Neural crest cell (in vitro differentiated cells): Measurements from ENCODE around the gene NRXN3. TPM values are rescaled to one million over a fixed set of nuclear protein-coding genes. Genes with fewer than 3 reads are reported as not detected.
A peak's percentile ranks its signal among the peaks of the same experiment; 100 is the strongest.

ENCODE experiments used
- DNase-seq: peaks from one replicate; pipeline ENCODE4 v3.0.0; 2021; ENCODE audit warnings: low read depth, mixed read lengths, low spot score
- H3K27ac Mint-ChIP-seq: one replicate; pipeline ENCODE4 v1.8.0; 2021; ENCODE audit warnings: mild to moderate bottlenecking, mixed read lengths; ENCODE audit not compliant: unreplicated experiment
- H3K27me3 Mint-ChIP-seq: 2 replicates; pipeline ENCODE4 v1.8.0; 2021; ENCODE audit warnings: low read depth, mild to moderate bottlenecking, mixed read lengths
- H3K36me3 Mint-ChIP-seq: 2 replicates; pipeline ENCODE4 v1.8.0; 2021; ENCODE audit warnings: low read depth, mild to moderate bottlenecking, mixed read lengths
- H3K4me1 Mint-ChIP-seq: 2 replicates; pipeline ENCODE4 v1.8.0; 2021; ENCODE audit warnings: mixed read lengths
- H3K4me3 Mint-ChIP-seq: one replicate; pipeline ENCODE4 v1.8.0; 2021; ENCODE audit warnings: mild to moderate bottlenecking, mixed read lengths
- H3K9me3 Mint-ChIP-seq: 2 replicates; pipeline ENCODE4 v1.8.0; 2021; ENCODE audit warnings: mixed read lengths
- total RNA-seq: library from RNA; stranded (reverse); gene quantifications from 2 replicates; pipeline ENCODE4 v1.2.1, GENCODE V29; 2021
- TF ChIP-seq, protein P1 (sequence below): fragments of 200-600 bp; sonication (generic); conservative IDR thresholded peaks from 2 replicates; pipeline ENCODE4 v1.5.0; 2021; ENCODE audit warnings: antibody characterized with exemption, mild to moderate bottlenecking

NRXN3 gene
- total RNA-seq, 1 donor from 2014 or later, result 2.5 TPM

DNA sequence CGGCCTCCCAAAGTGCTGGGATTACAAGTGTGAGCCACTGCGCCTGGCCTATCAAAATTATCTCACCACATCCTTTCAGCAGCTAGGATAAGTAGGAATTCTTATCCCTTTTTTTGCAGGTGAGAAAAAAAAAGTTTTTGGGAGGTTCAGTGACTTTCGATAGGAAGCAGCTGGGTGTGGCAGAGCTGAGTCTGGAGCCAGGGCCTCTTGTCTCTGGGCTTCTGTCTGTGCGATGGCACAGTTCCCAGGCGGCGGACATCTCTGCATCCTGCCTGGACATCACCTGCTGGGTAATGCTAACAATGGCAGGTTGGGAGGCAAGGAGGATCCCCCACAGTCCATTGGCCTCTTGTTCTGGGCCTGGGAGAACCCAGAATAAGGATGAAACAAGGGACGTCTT, 12.5 kb downstream of the NRXN3 start:
- H3K27ac Mint-ChIP-seq, result no peak overlapping the region
- TF ChIP-seq, protein P1, sequence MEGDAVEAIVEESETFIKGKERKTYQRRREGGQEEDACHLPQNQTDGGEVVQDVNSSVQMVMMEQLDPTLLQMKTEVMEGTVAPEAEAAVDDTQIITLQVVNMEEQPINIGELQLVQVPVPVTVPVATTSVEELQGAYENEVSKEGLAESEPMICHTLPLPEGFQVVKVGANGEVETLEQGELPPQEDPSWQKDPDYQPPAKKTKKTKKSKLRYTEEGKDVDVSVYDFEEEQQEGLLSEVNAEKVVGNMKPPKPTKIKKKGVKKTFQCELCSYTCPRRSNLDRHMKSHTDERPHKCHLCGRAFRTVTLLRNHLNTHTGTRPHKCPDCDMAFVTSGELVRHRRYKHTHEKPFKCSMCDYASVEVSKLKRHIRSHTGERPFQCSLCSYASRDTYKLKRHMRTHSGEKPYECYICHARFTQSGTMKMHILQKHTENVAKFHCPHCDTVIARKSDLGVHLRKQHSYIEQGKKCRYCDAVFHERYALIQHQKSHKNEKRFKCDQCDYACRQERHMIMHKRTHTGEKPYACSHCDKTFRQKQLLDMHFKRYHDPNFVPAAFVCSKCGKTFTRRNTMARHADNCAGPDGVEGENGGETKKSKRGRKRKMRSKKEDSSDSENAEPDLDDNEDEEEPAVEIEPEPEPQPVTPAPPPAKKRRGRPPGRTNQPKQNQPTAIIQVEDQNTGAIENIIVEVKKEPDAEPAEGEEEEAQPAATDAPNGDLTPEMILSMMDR, result no peak

DNA sequence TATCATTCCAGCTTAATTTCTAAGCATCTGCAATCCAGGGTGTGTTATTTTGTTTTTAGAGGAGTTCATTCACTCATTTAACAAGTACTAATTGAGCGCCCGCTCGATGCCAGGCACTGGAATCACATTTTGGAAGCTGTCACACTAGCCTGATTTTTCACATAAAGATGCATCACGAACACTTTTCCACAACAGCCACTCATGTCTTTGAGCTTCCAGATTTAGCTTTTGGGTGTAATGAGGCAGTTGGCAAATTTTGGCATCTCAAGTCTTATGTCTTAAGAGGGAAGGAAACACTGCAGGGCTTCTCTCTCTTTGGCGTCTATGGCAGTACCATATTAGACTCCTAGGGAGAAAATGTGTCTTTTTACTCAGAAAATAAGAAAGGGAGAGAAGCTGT, 14.0 kb downstream of the NRXN3 start:
- Mint-ChIP-seq H3K4me1 (no peaks in the 10 kb centered on the region), H3K4me3 (no peak overlapping the region), H3K9me3 (no peaks in the 10 kb centered on the region), H3K36me3 (no peaks in the 10 kb centered on the region), H3K27ac (no peak overlapping the region), H3K27me3 (peaks cover 72% of the 10 kb centered on the region)
- no peak for DNase-seq
- TF ChIP-seq, protein P1, result no peak

More for the DNA sequence above, 12.5 kb downstream of the NRXN3 start:
- no peak for DNase-seq
- Mint-ChIP-seq H3K4me1 (no peaks in the 10 kb centered on the region), H3K27me3 (peaks cover 63% of the 10 kb centered on the region), H3K4me3 (no peak overlapping the region), H3K36me3 (no peaks in the 10 kb centered on the region), H3K9me3 (no peaks in the 10 kb centered on the region)

DNA sequence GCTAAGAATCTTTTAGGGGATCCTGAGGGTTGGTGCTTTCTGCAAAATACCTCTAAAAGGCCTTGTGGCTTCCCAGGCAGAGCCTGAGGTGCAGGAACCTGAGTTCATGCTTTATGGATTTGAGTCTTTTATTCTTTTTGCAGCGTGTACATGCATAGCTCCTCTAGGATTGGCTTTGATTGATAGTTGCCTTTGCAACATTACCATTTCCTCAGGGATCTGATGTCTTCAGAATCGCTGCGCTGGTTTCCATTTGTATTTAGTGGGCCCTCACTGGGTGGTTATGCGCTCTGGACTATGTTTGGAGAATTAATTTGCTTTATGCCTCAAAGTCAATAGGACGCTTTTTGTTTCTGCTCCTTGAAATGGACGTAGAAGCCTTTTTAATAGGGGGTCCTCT, 16.1 kb downstream of the NRXN3 start:
- Mint-ChIP-seq H3K4me1 (no peaks in the 10 kb centered on the region), H3K36me3 (no peaks in the 10 kb centered on the region), H3K4me3 (no peak overlapping the region), H3K9me3 (no peaks in the 10 kb centered on the region), H3K27ac (no peak overlapping the region), H3K27me3 (peaks cover 73% of the 10 kb centered on the region)
- TF ChIP-seq, protein P1, result no peak
- DNase-seq, result no peak

DNA sequence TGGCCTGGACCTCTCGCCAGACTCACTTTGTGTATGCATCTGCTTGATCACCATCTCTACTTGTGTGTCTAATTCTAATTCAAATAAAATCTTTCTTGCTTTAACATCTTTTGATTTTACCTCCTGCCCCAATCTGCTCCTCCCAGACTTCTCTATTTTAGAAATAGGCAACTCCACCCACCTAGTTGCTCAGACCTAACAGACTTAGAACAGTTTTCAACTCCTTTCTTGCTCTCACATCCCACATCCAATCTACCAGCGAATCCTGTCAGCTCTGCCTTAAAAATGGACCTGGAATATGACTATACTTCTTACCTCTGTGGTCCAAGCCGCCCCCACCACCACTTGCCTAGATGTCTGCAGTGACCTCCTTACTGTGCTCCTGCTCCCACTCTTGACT, 18.7 kb downstream of the NRXN3 start:
- H3K36me3 Mint-ChIP-seq, result no peaks in the 10 kb centered on the region
- H3K27ac Mint-ChIP-seq, result no peak overlapping the region
- H3K4me1 Mint-ChIP-seq, result no peaks in the 10 kb centered on the region
- H3K9me3 Mint-ChIP-seq, result no peaks in the 10 kb centered on the region
- TF ChIP-seq, protein P1, result no peak
- no peak overlapping the region for H3K4me3 Mint-ChIP-seq
- H3K27me3 Mint-ChIP-seq, result peaks cover 68% of the 10 kb centered on the region
- no peak for DNase-seq

DNA sequence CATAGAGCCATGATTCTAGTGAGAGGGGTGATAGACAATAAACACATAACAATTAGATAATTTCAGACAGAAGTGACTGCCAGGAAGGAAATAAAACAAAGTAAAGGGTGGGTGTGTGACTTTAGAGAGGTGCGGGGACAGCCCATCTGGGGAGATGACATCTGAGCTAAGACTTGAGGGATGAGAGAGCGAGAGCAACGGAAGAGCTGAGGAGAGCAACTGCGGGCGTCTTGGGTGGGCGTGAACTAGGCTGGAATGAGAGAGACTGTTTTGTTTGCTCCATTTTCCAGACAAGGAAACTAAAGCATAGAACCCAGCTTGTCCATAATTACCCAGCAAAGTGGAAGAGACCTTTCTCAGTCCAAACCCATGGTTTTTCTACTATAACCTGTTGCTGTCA, 25.3 kb downstream of the NRXN3 start:
- peaks cover 3% of the 10 kb centered on the region for H3K9me3 Mint-ChIP-seq
- TF ChIP-seq, protein P1, result no peak
- DNase-seq, result no peak
- H3K27me3 Mint-ChIP-seq, result peaks cover 22% of the 10 kb centered on the region
- no peak overlapping the region for H3K4me3 Mint-ChIP-seq
- H3K27ac Mint-ChIP-seq, result peak overlapping the region; percentile 51
- H3K4me1 Mint-ChIP-seq, result no peaks in the 10 kb centered on the region
- no peaks in the 10 kb centered on the region for H3K36me3 Mint-ChIP-seq

DNA sequence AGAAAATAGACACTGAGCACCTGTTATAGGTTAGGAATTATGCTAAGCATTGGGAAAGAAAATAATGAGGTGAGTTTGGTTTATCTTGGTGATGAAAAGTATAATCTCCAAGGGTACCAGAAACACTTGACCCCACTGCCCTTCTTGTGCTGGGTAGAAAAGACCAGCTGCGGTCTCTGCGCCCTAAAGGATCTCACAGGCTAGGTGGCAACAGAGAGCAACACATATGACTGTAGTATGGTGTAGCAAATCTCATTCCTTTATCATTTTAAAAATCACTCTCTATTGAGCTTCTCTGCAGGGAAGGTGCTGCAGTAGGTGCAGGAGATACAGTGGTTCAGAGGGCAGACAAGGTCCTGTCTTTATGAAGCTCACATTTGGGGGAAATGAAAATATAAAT, 26.1 kb downstream of the NRXN3 start:
- Mint-ChIP-seq H3K36me3 (no peaks in the 10 kb centered on the region), H3K27me3 (peaks cover 19% of the 10 kb centered on the region), H3K4me3 (no peak overlapping the region), H3K9me3 (peaks cover 3% of the 10 kb centered on the region), H3K27ac (no peak overlapping the region), H3K4me1 (no peaks in the 10 kb centered on the region)
- DNase-seq, result no peak
- TF ChIP-seq, protein P1, result no peak
